GM21515 (cell line): ENCODE data around the gene SPTBN4.
"Not testable (repeated sequence)": the region's sequence is repeated elsewhere in the genome, so short reads cannot be mapped to it uniquely, and the experiment has no call there.

Experiments used
- ATAC-seq: cut with Tn5 transposase; IDR thresholded peaks from one replicate; pipeline ENCODE4 v1.9.1; 2021; ENCODE audit not compliant: unreplicated experiment

SPTBN4 gene

DNA sequence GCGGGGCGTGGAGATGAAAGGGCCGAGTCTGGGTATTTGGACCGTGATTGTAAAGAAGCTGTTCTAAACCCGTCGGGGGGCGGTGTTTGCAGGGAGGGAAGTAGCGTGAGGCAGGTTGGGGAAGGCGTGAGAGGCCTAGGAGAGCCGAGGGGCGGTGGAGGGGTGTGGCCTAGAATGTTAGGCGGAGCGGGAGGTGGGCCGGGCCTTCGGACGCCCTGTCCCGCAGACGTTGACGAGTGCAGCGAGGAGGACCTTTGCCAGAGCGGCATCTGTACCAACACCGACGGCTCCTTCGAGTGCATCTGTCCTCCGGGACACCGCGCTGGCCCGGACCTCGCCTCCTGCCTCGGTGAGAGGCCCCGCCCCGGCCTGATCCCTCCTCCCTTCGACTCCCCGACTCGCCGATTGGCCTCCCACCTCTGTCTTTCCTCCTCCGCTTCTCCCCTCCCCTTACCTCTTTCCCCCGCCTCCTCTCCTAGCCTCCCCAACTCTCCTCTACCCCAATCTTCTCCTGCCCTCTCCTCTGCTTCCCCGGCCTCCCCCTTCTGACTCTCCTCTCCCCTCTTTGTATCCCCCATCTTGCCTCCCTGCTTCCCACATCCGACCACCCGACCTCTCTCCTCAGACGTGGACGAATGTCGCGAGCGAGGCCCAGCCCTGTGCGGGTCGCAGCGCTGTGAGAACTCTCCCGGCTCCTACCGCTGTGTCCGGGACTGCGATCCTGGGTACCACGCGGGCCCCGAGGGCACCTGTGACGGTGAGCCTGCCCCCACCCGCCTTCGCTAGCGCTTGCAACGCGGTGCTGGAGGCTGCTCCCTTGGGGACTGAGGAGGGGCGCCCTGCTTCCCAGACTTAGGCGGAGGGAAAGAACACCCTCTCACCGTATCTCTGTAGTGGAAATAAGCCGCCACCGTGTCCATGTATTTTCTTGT is 147.2 kb downstream of the SPTBN4 start:
- ATAC-seq: no peak

DNA sequence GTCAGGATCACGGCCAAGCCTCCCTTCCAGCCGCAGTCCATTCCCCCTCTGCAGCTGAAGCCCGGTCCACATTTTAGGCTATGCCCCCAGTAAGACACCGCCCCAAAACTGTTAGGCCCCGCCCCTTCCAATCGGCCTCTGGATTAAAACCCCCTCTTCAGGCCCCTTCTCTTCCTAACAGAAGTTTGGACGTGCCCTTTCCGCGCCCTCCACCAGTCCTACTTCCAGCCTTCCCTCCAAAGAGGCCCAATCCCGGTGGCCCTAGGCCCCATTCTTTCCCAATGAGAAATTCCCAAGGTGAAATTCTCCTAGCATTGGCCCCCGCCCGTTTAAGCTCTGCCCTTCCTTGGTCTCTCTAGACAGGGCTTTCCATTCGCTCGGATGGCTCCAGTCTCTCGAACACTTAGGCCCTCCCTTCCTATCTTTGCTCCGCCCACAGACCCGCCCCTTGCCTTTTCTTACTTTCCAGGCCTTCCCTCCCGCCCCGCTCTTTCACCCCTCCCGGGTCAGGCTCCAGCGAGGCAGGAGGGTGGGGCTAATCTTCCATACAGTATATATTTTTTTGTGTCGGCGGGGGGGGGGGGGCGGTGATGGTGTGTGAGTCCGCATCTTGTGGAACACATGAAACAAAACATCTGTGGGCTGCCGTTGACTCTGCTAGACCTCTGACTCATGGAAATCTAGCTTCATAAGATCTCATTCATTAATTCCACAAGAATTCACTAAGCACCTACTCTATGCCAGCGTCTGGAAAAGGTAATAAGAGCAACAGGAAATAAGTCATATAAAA is 148.0 kb downstream of the SPTBN4 start:
- ATAC-seq: no peak

DNA sequence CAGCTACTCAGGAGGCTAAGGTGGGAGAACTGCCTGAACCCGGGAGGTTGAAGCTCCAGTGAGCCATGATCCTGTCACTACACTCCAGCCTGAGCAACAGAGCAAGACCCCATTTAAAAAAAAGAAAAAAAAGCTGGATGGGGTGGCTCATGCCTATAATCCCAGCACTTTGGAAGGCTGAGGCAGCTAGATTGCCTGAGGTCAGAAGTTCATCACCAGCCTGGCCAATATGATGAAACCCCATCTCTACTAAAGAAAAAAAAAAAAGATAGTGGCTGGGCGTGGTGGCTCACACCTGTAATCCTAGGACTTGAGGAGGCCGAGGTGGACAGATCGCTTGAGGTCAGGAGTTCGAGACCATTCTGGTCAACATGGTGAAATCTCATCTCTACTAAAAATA is 149.4 kb downstream of the SPTBN4 start:
- ATAC-seq: no peak

DNA sequence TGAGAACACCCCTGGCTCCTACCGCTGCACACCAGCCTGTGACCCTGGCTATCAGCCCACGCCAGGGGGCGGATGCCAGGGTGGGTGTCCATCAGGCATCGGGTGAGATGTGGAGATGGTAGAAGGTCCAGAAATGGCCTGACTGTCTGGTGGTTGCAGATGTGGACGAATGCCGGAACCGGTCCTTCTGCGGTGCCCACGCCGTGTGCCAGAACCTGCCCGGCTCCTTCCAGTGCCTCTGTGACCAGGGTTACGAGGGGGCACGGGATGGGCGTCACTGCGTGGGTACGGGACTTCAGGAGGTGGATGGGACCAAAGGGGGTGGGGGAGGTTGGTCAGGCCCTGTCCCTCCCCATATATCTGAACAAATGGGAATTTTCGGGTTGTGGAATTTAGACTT is 150.1 kb downstream of the SPTBN4 start:
- no peak for ATAC-seq

DNA sequence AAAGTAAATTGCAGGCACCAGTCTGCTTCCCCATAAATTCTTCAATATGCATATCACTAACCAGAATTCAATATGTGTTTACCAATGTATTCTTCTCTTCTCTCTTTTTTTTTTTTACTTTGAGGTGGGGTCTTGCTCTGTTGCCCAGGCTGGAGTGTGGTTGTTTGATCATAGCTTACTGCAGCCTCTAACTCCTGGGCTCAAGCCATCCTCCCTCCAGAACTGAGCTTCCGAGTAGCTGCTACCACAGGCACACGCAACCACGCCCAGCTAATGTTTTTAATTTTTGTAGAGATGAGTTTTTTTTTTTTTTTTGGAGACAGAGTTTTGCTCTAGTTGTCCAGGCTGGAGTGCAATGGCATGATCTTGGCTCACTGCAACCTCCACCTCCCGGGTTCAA is 151.2 kb downstream of the SPTBN4 start:
- no peak for ATAC-seq

DNA sequence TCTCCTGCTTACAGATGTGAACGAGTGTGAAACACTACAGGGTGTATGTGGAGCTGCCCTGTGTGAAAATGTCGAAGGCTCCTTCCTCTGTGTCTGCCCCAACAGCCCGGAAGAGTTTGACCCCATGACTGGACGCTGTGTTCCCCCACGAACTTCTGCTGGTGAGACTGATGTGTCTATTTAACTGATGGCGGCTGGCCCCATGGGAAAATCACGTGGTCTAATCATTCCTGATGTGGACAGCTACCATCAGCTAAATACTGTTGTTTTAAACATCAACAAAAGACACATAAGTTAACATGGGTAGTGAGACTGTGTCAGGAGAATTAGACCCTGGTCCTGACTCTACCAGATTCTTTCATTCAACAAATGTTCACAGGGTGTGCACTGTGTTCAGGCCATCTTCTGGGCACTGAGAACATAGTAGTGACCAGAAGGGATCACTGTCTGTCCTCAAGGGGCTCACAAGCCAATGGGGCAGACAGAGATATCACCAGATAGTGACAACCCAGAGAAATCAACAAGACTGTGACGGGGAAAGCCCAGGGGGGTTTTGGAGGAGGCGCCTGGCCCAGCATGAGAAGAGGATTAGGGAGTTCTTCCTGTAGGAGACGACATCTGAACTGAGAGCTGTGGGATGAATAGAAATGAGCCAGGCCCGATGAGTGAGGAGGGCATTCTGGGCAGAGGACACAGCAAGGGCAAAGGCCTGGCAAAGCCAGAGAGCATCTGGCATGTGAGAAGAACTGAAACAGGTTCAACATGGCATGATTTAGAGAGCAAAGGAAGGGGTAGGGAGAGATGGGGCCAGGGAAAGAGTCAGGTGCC is 152.7 kb downstream of the SPTBN4 start:
- no peak for ATAC-seq

DNA sequence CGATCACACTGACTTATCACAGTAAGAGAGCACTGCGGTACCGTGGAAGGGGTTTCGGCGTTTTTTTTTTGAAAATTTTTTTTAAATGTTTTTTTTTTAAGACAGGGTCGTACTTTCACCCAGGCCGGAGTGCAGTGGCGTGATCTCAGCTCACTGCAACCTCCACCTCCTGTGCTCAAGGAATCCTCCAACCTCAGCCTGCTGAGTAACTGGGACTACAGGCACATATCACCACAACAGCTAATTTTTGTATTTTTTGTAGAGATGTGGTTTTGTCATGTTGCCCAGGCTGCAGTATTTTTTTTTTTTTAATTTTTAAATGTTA is 153.3 kb downstream of the SPTBN4 start:
- no peak for ATAC-seq

DNA sequence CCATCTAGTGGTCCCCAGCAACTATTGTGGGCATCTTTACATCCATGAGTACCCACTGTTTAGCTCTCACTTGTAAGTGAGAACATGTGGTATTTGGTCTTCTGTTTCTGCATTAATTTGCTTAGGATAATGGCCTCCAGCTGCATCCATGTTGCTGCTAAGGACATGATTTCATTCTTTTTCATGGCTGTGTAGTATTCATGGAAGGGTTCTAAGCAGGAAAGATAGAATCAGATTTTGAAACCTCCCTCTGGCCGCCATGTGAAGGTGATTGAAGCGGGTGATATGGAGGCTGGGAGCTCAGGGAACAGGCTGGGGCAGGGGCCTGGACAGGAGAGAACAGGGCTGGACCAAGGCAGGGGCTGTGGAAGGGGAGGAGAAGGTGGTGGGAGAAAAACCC is 154.5 kb downstream of the SPTBN4 start:
- no peak for ATAC-seq

DNA sequence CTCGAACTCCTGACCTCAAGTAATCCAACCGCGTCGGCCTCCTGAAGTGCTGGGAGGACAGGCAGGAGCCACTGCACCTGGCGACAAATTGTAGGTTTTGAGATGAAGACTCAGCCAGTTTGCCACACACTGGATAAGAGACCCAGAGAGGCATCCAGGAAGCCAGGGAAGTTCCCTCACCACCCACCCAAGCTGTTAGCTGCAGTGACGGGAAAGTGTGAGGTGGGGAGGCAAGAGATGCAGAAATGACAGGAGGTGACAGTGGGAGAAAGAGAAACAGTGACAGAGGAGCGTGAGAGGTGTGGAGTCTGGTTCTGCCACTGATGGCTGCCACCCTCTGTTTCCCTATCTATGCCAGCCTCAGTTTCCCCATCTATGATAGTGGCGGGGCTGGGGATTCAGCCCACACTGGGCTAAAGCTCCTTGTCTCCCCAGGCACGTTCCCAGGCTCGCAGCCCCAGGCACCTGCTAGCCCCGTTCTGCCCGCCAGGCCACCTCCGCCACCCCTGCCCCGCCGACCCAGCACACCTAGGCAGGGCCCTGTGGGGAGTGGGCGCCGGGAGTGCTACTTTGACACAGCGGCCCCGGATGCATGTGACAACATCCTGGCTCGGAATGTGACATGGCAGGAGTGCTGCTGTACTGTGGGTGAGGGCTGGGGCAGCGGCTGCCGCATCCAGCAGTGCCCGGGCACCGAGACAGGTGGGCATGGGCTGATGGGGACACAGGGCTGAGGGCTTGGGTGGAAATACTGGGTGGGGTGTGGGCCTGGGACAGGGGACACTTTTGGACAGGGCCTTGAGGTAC is 155.4 kb downstream of the SPTBN4 start:
- no peak for ATAC-seq

DNA sequence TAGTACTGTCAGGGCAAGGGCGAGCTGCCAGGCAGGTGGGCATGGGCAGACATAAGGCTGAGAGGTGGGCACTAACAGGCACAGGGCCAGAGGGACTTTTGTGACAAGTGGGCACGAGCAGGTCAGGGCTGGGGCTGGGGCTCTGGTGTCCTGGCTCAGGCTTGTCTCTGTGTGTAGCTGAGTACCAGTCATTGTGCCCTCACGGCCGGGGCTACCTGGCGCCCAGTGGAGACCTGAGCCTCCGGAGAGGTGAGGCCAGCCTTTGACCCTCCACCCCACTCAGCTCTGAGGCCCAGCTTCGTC is 155.9 kb downstream of the SPTBN4 start:
- ATAC-seq: no peak

DNA sequence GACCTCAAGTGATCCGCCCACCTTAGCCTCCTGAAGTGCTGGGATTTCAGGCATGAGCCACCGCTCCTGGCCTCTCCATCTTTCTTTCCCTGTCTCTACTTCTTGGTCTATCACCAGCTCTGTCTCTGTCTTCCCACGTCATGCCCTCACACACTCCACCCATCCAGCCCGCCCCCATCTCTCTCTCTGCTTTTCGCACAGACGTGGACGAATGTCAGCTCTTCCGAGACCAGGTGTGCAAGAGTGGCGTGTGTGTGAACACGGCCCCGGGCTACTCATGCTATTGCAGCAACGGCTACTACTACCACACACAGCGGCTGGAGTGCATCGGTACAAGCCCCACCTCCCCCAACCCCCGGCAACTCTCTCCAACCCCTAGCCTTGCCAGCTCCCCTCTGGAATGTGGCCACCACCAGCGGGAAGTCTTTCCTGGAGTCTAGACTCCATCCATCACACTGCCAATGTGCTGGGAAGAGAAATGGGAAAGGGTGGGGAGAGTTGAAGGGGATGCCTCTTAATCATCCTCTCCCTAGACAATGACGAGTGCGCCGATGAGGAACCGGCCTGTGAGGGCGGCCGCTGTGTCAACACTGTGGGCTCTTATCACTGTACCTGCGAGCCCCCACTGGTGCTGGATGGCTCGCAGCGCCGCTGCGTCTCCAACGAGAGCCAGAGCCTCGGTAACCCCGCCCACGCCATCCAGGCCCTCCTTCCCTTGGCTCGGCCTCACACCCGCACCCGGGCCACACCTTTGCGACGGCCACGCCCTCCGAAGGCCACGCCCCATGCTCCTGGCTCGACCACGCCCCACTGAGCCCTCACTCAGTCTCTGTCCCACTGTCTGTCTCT is 156.8 kb downstream of the SPTBN4 start:
- ATAC-seq: no peak

DNA sequence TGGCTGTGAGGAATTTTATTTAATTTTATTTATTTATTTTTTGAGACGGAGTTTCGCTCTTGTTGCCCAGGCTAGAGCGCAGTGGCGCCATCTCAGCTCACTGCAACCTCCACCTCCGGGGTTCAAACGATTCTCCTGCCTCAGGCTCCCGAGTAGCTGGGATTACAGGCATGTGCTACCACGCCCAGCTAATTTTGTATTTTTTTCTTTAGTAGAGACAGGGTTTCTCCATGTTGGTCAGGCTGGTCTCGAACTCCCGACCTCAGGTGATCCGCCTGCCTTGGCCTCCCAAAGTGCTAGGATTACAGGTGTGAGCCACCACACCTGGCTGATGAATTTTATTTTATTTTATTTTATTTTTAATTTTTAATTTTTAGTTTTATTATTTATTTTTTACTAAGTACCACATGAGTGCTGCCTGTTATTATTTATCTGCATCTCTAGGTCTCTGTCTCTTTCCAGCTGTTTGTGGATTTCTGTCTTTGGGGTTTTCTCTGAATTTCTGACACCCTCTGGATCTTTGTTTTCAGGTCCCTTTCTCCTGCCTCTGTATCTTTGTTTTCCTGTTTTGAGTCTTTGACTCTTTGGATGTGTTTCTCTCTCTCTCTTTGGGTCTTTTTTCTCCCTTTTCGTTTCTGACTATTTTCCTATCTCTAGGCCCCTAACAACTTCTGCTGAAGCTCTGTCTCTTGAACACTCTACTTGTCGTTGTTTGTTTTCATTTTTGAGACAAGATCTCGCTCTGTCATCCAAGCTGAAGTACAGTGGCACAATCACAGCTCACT is 157.8 kb downstream of the SPTBN4 start:
- ATAC-seq: not testable (repeated sequence)

DNA sequence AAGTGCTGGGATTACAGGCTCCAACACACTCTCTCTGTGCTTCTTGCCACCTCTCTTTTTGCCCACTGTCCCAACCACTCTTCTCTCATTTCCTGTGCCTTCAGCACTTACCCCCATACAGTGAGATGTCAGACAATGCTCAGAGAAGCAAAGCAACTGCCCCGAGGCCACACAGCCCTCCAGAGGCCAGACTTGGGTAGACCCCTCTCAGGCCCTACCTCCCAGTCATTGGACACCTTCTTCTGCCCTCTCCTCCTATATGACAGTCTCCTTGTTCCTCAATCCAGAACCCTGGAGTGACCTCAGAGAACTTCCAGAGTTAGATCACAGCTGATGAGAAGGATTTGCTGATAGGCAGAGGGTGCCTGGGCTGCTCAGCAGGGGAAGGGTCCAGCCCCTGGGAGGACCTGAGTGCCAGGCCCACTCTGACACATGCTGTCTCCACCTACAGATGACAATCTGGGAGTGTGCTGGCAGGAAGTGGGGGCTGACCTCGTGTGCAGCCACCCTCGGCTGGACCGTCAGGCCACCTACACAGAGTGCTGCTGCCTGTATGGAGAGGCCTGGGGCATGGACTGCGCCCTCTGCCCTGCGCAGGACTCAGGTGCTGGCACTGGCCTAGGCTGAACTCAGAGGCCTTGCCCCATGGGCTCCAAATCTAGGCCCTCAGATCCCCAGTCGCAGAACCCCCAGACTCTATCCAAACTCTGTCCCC is 158.8 kb downstream of the SPTBN4 start:
- no peak for ATAC-seq
